H9 (cell line): Measurements from ENCODE around the gene BIRC5. TPM values are rescaled to one million over a fixed set of nuclear protein-coding genes. Genes with fewer than 3 reads are reported as not detected.

Experiments
- DNase-seq: peaks from one replicate; pipeline ENCODE4 v3.0.0-alpha.2; 2017
- H2AFZ ChIP-seq: one replicate; pipeline ENCODE4 v1.6.1; 2013; ENCODE audit warnings: mild to moderate bottlenecking, low read length, control low read depth, moderate library complexity
- H2AK5ac ChIP-seq: 2 replicates; pipeline ENCODE4 v1.6.1; 2013; ENCODE audit warnings: low read length, control low read depth, mixed read lengths; ENCODE audit not compliant: insufficient read length
- H2BK120ac ChIP-seq: one replicate; pipeline ENCODE4 v1.6.1; 2013; ENCODE audit warnings: low read depth, mild to moderate bottlenecking, low read length, control low read depth, inconsistent platforms; ENCODE audit not compliant: poor library complexity, severe bottlenecking
- H2BK12ac ChIP-seq: 2 replicates; pipeline ENCODE4 v1.6.1; 2013; ENCODE audit warnings: low read length, control low read depth, mixed read lengths, low read depth; ENCODE audit not compliant: insufficient read length
- H2BK15ac ChIP-seq: 2 replicates; pipeline ENCODE4 v1.6.1; 2013; ENCODE audit warnings: low read depth, low read length, control low read depth
- H2BK20ac ChIP-seq: one replicate; pipeline ENCODE4 v1.6.1; 2013; ENCODE audit warnings: low read depth, mild to moderate bottlenecking, low read length, control low read depth, inconsistent platforms; ENCODE audit not compliant: poor library complexity, severe bottlenecking
- H2BK5ac ChIP-seq: 2 replicates; pipeline ENCODE4 v1.6.1; 2013; ENCODE audit warnings: low read length, control low read depth, mixed read lengths; ENCODE audit not compliant: insufficient read length
- H3K14ac ChIP-seq: 2 replicates; pipeline ENCODE4 v1.6.1; 2013; ENCODE audit warnings: low read length, control low read depth; ENCODE audit not compliant: insufficient read depth
- H3K18ac ChIP-seq: 2 replicates; pipeline ENCODE4 v1.6.1; 2013; ENCODE audit warnings: low read depth, mild to moderate bottlenecking, mixed read lengths, low read length, control low read depth; ENCODE audit not compliant: insufficient read length
- H3K23ac ChIP-seq: 2 replicates; pipeline ENCODE4 v1.6.1; 2013; ENCODE audit warnings: low read length, control low read depth, mixed read lengths, low read depth; ENCODE audit not compliant: insufficient read length
- H3K23me2 ChIP-seq: 2 replicates; pipeline ENCODE4 v1.6.1; 2013; ENCODE audit warnings: low read depth, mild to moderate bottlenecking, mixed read lengths, low read length, control low read depth; ENCODE audit not compliant: insufficient read length, poor library complexity, severe bottlenecking
- H3K27ac ChIP-seq: 2 replicates; pipeline ENCODE4 v1.5.1; 2013; ENCODE audit warnings: low read length, control low read depth, mixed read lengths, low read depth; ENCODE audit not compliant: insufficient read length
- H3K27me3 ChIP-seq: 2 replicates; pipeline ENCODE4 v1.6.1; 2013; ENCODE audit warnings: low read length, control low read depth, inconsistent platforms; ENCODE audit not compliant: insufficient read depth
- H3K4ac ChIP-seq: 2 replicates; pipeline ENCODE4 v1.6.1; 2013; ENCODE audit warnings: low read depth, mild to moderate bottlenecking, control low read depth, inconsistent platforms, low read length, moderate library complexity
- H3K4me1 ChIP-seq: 2 replicates; pipeline ENCODE4 v1.6.1; 2013; ENCODE audit warnings: low read length, control low read depth, inconsistent platforms; ENCODE audit not compliant: insufficient read depth
- H3K4me2 ChIP-seq: 2 replicates; pipeline ENCODE4 v1.6.1; 2013; ENCODE audit warnings: low read length, control low read depth, mixed read lengths; ENCODE audit not compliant: insufficient read length, insufficient read depth
- H3K56ac ChIP-seq: 2 replicates; pipeline ENCODE4 v1.6.1; 2013; ENCODE audit warnings: low read depth, mild to moderate bottlenecking, mixed read lengths, low read length, control low read depth; ENCODE audit not compliant: insufficient read length
- H3K79me1 ChIP-seq: 2 replicates; pipeline ENCODE4 v1.6.1; 2013; ENCODE audit warnings: low read depth, mild to moderate bottlenecking, moderate library complexity, low read length, control low read depth, inconsistent platforms; ENCODE audit not compliant: insufficient read depth, poor library complexity, severe bottlenecking
- H3K79me2 ChIP-seq: 2 replicates; pipeline ENCODE4 v1.6.1; 2013; ENCODE audit warnings: low read length, control low read depth, inconsistent platforms; ENCODE audit not compliant: insufficient read depth
- H3K9ac ChIP-seq: 2 replicates; pipeline ENCODE4 v1.6.1; 2013; ENCODE audit warnings: low read length, control low read depth, mixed read lengths; ENCODE audit not compliant: insufficient read length; ENCODE audit errors: extremely low read depth
- H3K9me3 ChIP-seq: one replicate; pipeline ENCODE4 v1.6.1; 2013; ENCODE audit warnings: low read depth, low read length, inconsistent platforms; ENCODE audit not compliant: control insufficient read depth
- H3T11ph ChIP-seq: one replicate; pipeline ENCODE4 v1.6.1; 2013; ENCODE audit warnings: mild to moderate bottlenecking, low read length, control low read depth, inconsistent platforms
- H4K20me1 ChIP-seq: one replicate; pipeline ENCODE4 v1.6.1; 2013; ENCODE audit not compliant: control insufficient read depth, insufficient read length, insufficient read depth
- H4K5ac ChIP-seq: 2 replicates; pipeline ENCODE4 v1.6.1; 2013; ENCODE audit warnings: low read depth, mild to moderate bottlenecking, mixed read lengths, low read length, control low read depth; ENCODE audit not compliant: insufficient read length
- H4K8ac ChIP-seq: replicated peaks from 2 replicates; pipeline ENCODE4 v1.6.1; 2013; ENCODE audit warnings: low read length, control low read depth, mixed read lengths, low read depth; ENCODE audit not compliant: insufficient read length
- H4K91ac ChIP-seq: 2 replicates; pipeline ENCODE4 v1.6.1; 2013; ENCODE audit warnings: low read depth, mild to moderate bottlenecking, moderate library complexity, mixed read lengths, low read length, control low read depth; ENCODE audit not compliant: insufficient read length
- H3K27ac Mint-ChIP-seq, 3 experiments: 2 replicates in 2 of 3; 3 replicates in 1 of 3; pipeline ENCODE4 v1.8.0; 2020 to 2021; ENCODE audit warnings: mixed read lengths in 3 of 3, mild to moderate bottlenecking in 1 of 3, moderate library complexity in 1 of 3
- H3K27me3 Mint-ChIP-seq: 2 replicates; pipeline ENCODE4 v1.8.0; 2021; ENCODE audit warnings: low read depth, mild to moderate bottlenecking, moderate library complexity, mixed read lengths
- H3K36me3 Mint-ChIP-seq, 3 experiments: 2 replicates in 2 of 3; 3 replicates in 1 of 3; pipeline ENCODE4 v1.8.0; 2020 to 2021; ENCODE audit warnings: low read depth in 3 of 3, mixed read lengths in 3 of 3; ENCODE audit not compliant: insufficient read depth in 1 of 3
- H3K4me1 Mint-ChIP-seq, 2 experiments: 2 replicates each; pipeline ENCODE4 v1.8.0; 2020; ENCODE audit warnings: mixed read lengths in 2 of 2
- H3K4me3 Mint-ChIP-seq, 2 experiments: 2 replicates in 1 of 2; 3 replicates in 1 of 2; pipeline ENCODE4 v1.8.0; 2020 to 2021; ENCODE audit warnings: mild to moderate bottlenecking in 2 of 2, mixed read lengths in 2 of 2, moderate library complexity in 1 of 2
- H3K9me3 Mint-ChIP-seq, 2 experiments: 2 replicates in 1 of 2; 3 replicates in 1 of 2; pipeline ENCODE4 v1.8.0; 2020; ENCODE audit warnings: mild to moderate bottlenecking in 2 of 2, mixed read lengths in 2 of 2, moderate library complexity in 1 of 2
- CTCF ChIP-seq: fragments of 200-600 bp; sonication (generic); conservative IDR thresholded peaks from 3 replicates; pipeline ENCODE4 v1.8.0; 2021; ENCODE audit warnings: antibody characterized with exemption, mild to moderate bottlenecking
- WGBS: extraction: QIAGEN DNeasy Blood & Tissue Kit; methylation state at CpG from one replicate; pipeline ENCODE4 v1.1.7; 2013; ENCODE audit warnings: missing lambda C conversion rate, low lambda C conversion rate, mixed read lengths; ENCODE audit not compliant: insufficient read length; ENCODE audit errors: extremely low coverage; 5-methylcytosine and 5-hydroxymethylcytosine counted together
- total RNA-seq: library from RNA; stranded (reverse); gene quantifications from 2 replicates; pipeline ENCODE4 v1.2.1, GENCODE V29; 2021

BIRC5 gene
- total RNA-seq, 1 experiment from 2014 or later: 97.8 TPM

- Histone ChIP-seq H3T11ph (no peak overlapping the region), H3K4ac (no peak overlapping the region), H4K8ac (no peak overlapping the region), H2BK20ac (no peak overlapping the region), H3K4me2 (no peak overlapping the region), H3K56ac (no peak overlapping the region), H3K79me2 (no peaks in the 10 kb centered on the region), H3K27ac (no peak overlapping the region), H2BK120ac (no peak overlapping the region), H3K9ac (no peak overlapping the region), H2BK12ac (no peak overlapping the region), H4K91ac (no peak overlapping the region), H3K23ac (no peak overlapping the region), H3K79me1 (no peaks in the 10 kb centered on the region), H3K23me2 (no peaks in the 10 kb centered on the region), H3K9me3 (no peaks in the 10 kb centered on the region), H4K5ac (no peak overlapping the region), H4K20me1 (no peaks in the 10 kb centered on the region), H2AFZ (no peak overlapping the region), H3K4me1 (no peaks in the 10 kb centered on the region), H3K27me3 (peaks cover 6% of the 10 kb centered on the region; the same call in 1 of the 2 replicates), H2BK15ac (no peak overlapping the region), H3K18ac (no peak overlapping the region), H3K14ac (no peak overlapping the region), H2AK5ac (no peak overlapping the region), H2BK5ac (no peak overlapping the region)
- Mint-ChIP-seq H3K27me3 (peaks cover 29% of the 10 kb centered on the region), H3K4me1 (peaks cover 0 to 6% of the 10 kb centered on the region in 2 experiments; a peak in 1 of 4 replicates), H3K27ac (no peak overlapping the region), H3K4me3 (no peak overlapping the region), H3K9me3 (no peaks in the 10 kb centered on the region; a peak in 1 of 5 replicates), H3K36me3 (peaks cover 18 to 28% (median 26%) of the 10 kb centered on the region in 3 experiments; a peak in 6 of 7 replicates)
- no peak for TF ChIP-seq CTCF
- no CpG with 5 or more reads among the region's 20 CpGs for WGBS
- DNase-seq: no peak
Measured at GRCh38 chr17:78226759-78227454, 12.9 kb downstream of the BIRC5 start.
